Subcutaneous adipose tissue (tissue), 4 donors: ENCODE measurements around the gene TRIM9. TPM values are rescaled to one million over a fixed set of nuclear protein-coding genes. Genes with fewer than 3 reads are reported as not detected.

Experiments used
- CTCF ChIP-seq: fragments of 450-650 bp; IDR thresholded peaks from one replicate; pipeline ENCODE4 v1.5.1; 2016; ENCODE audit warnings: low read depth, mild to moderate bottlenecking, control low read depth, antibody characterized with exemption, moderate library complexity
- total RNA-seq, 4 donors: library from RNA; depleted of rRNA; stranded (reverse); fragments of >200 nt; gene quantifications; one replicate each; pipeline ENCODE4 v1.1.0, GENCODE V29; 2016

The TRIM9 gene
- total RNA-seq, 4 donors from 2014 or later, result 0.33 to 6.3 (median 3.0) TPM

- no peak for TF ChIP-seq CTCF
These were observed 168.0 kb downstream of the TRIM9 start for GRCh38 chr14:50926851-50927386.

Other genes starting within 250 kb of the TRIM9 start
- gene ABHD12B, start 223.1 kb downstream of the TRIM9 start, total RNA-seq, result not detected
- 100 to 1,000 TPM; 102 to 201 (median 147) TPM for gene PYGL, start 150.6 kb downstream of the TRIM9 start, total RNA-seq
- gene TMX1, start 145.1 kb upstream of the TRIM9 start, total RNA-seq, result 10 to 100 TPM; 32.0 to 54.6 (median 47.7) TPM